ENCODE results near the gene EPN1. TPM values are rescaled to one million over a fixed set of nuclear protein-coding genes. Genes with fewer than 3 reads are reported as not detected.

Gene EPN1
- total RNA-seq, 2 donors from 2014 or later = 148 to 149 TPM

DNA sequence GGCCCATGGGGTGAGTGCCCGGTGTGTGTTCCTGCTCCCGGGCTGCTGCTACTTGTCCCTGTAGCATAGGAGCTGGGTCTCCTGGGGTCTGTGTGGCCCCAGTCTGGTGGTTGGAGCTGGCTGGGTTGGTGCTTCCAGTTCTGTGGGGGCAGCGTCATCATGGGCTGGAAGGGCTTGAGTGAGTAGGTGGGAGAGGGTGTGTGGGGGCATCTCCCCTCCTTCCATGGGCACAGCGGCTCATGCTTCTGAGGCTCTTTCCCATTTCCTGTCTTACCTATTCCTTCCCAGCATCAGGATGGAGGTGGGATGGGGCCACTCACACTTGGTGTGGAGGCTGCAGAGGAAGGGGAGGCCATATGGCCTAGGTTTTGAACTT, 8.0 kb upstream of the EPN1 start:
- whole genome bisulfite sequencing, 2 experiments (ENCODE audit: insufficient coverage in 1 of 2, insufficient read length in 1 of 2) = 97% methylated on average over 3 of the region's 4 CpGs; no CpG with 5 or more reads in 1 of the 2 experiments
- TF ChIP-seq, protein P1, sequence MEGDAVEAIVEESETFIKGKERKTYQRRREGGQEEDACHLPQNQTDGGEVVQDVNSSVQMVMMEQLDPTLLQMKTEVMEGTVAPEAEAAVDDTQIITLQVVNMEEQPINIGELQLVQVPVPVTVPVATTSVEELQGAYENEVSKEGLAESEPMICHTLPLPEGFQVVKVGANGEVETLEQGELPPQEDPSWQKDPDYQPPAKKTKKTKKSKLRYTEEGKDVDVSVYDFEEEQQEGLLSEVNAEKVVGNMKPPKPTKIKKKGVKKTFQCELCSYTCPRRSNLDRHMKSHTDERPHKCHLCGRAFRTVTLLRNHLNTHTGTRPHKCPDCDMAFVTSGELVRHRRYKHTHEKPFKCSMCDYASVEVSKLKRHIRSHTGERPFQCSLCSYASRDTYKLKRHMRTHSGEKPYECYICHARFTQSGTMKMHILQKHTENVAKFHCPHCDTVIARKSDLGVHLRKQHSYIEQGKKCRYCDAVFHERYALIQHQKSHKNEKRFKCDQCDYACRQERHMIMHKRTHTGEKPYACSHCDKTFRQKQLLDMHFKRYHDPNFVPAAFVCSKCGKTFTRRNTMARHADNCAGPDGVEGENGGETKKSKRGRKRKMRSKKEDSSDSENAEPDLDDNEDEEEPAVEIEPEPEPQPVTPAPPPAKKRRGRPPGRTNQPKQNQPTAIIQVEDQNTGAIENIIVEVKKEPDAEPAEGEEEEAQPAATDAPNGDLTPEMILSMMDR (conservative IDR thresholded peaks at IDR 0.05) = no peak

DNA sequence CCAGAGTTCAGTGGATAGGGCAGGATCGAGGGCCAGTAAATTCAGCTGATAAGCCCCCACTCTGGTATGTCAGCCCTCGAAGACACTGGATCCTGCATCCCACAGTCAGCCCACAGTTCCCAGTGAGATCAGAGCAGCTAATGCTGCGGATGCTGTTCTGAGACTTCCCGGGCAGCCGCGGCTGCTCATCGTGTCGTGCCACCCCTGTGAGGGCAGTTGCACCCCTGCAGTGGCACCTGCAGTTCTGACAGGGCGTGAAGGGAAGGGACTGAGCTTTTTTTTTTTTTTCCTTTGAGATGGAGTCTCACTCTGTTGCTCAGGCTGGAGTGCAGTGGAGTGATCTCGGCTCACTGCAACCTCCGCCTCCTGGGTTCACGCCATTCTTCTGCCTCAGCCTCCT, 7.5 kb upstream of the EPN1 start:
- Histone ChIP-seq H3K9ac (ENCODE audit: extremely low read depth, low read length, poor library complexity, severe bottlenecking) (no peak overlapping the region), H3K27ac (ENCODE audit: low read depth, low read length) (no peak overlapping the region), H3K36me3 (ENCODE audit: control insufficient read depth, insufficient read depth, low read length) (peaks cover 81% of the 10 kb centered on the region), H3K27me3 (ENCODE audit: control insufficient read depth, insufficient read depth, low read length, poor library complexity, severe bottlenecking) (no peaks in the 10 kb centered on the region), H3K4me1 (ENCODE audit: control insufficient read depth, insufficient read depth, low read length) (peaks cover 4% of the 10 kb centered on the region), H3K4me3 (ENCODE audit: low read length) (no peak overlapping the region), H3K9me3 (ENCODE audit: control insufficient read depth, low read length) (no peaks in the 10 kb centered on the region)
- peaks cover 9% of the 10 kb centered on the region for H3K4me1 Mint-ChIP-seq
- TF ChIP-seq, protein P1 (conservative IDR thresholded peaks at IDR 0.05) = no peak
- 88 to 94% methylated on average over 4 to 12 of the region's 12 CpGs for WGBS, 2 experiments (ENCODE audit: insufficient coverage in 1 of 2, insufficient read length in 1 of 2)
- no peaks in the 10 kb centered on the region for H3K27me3 Mint-ChIP-seq (ENCODE audit: insufficient read depth)
- H3K36me3 Mint-ChIP-seq (ENCODE audit: low read depth) = peaks cover 82% of the 10 kb centered on the region
- H3K4me3 Mint-ChIP-seq = no peak overlapping the region
- DNase-seq = no peak
- H3K9me3 Mint-ChIP-seq = no peaks in the 10 kb centered on the region
- H3K27ac Mint-ChIP-seq = no peak overlapping the region

More for the DNA sequence above, 8.0 kb upstream of the EPN1 start:
- H3K27me3 ChIP-seq (ENCODE audit: control insufficient read depth, insufficient read depth, low read length, poor library complexity, severe bottlenecking) = no peaks in the 10 kb centered on the region
- peaks cover 80% of the 10 kb centered on the region for H3K36me3 ChIP-seq (ENCODE audit: control insufficient read depth, insufficient read depth, low read length)
- no peak overlapping the region for H3K9ac ChIP-seq (ENCODE audit: extremely low read depth, low read length, poor library complexity, severe bottlenecking)
- DNase-seq = no peak
- no peak overlapping the region for H3K4me3 ChIP-seq (ENCODE audit: low read length)
- peaks cover 4% of the 10 kb centered on the region for H3K4me1 ChIP-seq (ENCODE audit: control insufficient read depth, insufficient read depth, low read length)
- Mint-ChIP-seq H3K9me3 (no peaks in the 10 kb centered on the region), H3K27me3 (ENCODE audit: insufficient read depth) (no peaks in the 10 kb centered on the region), H3K36me3 (ENCODE audit: low read depth) (peaks cover 80% of the 10 kb centered on the region), H3K27ac (no peak overlapping the region), H3K4me1 (peaks cover 9% of the 10 kb centered on the region), H3K4me3 (no peak overlapping the region)
- H3K9me3 ChIP-seq (ENCODE audit: control insufficient read depth, low read length) = no peaks in the 10 kb centered on the region
- no peak overlapping the region for H3K27ac ChIP-seq (ENCODE audit: low read depth, low read length)

DNA sequence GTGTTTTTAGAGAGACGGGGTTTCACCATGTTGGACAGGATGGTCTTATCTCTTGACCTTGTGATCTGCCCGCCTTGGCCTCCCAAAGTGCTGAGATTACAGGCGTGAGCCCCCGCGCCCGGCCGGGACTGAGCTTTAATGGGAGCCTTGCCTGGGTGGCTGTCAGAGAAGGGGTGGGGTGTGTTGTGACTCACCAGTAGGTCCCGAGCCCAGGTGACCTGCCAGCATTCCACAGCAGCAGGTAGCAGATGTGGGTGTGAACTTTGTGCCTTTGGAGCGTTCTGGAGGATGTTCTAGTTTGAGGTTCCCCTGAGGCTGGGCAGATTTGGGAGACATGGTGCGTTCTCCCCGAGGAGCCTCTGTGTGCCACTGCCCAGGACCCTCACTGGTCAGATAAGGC, 7.1 kb upstream of the EPN1 start:
- TF ChIP-seq, protein P1 (conservative IDR thresholded peaks at IDR 0.05) = no peak
- WGBS, 2 experiments (ENCODE audit: insufficient coverage in 1 of 2, insufficient read length in 1 of 2) = 90 to 100% methylated on average over 5 to 11 of the region's 11 CpGs
- H3K9me3 ChIP-seq (ENCODE audit: control insufficient read depth, low read length) = no peaks in the 10 kb centered on the region
- no peak overlapping the region for H3K9ac ChIP-seq (ENCODE audit: extremely low read depth, low read length, poor library complexity, severe bottlenecking)
- H3K27ac ChIP-seq (ENCODE audit: low read depth, low read length) = no peak overlapping the region
- DNase-seq = no peak
- no peak overlapping the region for H3K4me3 ChIP-seq (ENCODE audit: low read length)
- peaks cover 4% of the 10 kb centered on the region for H3K4me1 ChIP-seq (ENCODE audit: control insufficient read depth, insufficient read depth, low read length)
- H3K36me3 ChIP-seq (ENCODE audit: control insufficient read depth, insufficient read depth, low read length) = peaks cover 77% of the 10 kb centered on the region
- no peaks in the 10 kb centered on the region for H3K27me3 Mint-ChIP-seq (ENCODE audit: insufficient read depth)
- no peak overlapping the region for H3K4me3 Mint-ChIP-seq
- H3K27me3 ChIP-seq (ENCODE audit: control insufficient read depth, insufficient read depth, low read length, poor library complexity, severe bottlenecking) = no peaks in the 10 kb centered on the region
- H3K27ac Mint-ChIP-seq = peak overlapping the region; percentile 79
- peaks cover 78% of the 10 kb centered on the region for H3K36me3 Mint-ChIP-seq (ENCODE audit: low read depth)
- no peaks in the 10 kb centered on the region for H3K9me3 Mint-ChIP-seq
- H3K4me1 Mint-ChIP-seq = peaks cover 9% of the 10 kb centered on the region
